Femur (tissue), 1 donor: ENCODE results near the gene ZNF20.

Source experiments
- DNase-seq: peaks from one replicate; pipeline ENCODE4 v3.0.0-alpha.2; 2017

ZNF20 gene

DNA sequence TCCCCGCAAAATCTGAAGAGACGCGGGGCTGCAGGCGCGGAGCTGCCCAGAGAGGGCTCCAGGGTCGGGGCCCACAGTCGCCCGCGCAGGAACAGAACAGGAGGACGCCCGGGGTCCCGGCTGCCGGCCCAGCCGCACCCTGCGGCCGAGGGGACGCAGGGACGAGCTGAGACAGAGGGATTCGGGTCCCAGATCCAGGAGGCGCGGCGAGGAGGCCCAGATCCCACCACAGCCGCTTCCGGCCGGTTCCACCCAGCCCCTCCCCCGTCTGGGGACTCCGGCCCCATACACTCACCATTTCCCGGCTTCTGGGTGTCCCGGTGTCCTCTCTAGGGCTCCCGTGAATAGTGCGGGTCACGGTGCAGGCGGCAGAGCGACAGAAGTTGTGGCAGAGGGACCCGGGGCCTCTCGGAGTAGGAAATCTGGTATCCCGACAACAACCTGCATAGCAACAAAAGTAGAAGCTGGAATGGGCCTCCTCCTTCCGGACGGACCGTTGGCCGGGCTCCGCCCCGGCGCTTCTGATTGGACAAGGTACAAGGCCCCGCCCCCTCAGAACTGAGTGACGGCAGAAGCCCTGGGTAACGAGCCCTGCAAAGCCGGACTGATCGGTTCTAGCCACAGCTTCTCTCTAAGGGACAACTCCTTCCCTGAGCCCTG, at the start of gene ZNF20:
Gene ZNF20, minus strand, starts transcription at position 466 of the 660 bp plus-strand sequence. Its CDS starts 168 bp downstream, at position 298.
- DNase-seq, result peak; percentile 98

GRCh38 chr19:12187625-12188024, 47.5 kb upstream of the ZNF20 start:
- DNase-seq, result no peak

DNA sequence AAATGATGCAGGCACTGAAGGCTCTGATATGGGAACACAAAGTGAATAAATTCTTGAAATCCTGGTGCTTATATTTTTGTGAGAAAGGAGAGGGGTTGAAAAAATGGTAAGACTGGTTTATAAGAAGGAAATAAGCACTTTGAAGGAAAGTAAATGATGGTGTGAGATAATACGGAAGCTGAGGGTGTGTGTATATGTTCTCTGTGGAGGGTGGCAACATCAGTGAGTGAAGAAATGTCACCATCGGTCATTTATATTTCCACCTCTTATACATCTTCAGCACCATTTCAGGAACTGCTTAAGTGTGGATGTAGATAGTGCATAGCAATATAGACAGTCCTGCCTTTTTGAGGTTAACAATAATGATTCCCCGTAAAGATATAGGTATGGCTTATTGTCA, 40.2 kb upstream of the ZNF20 start:
- no peak for DNase-seq

GRCh38 chr19:12166626-12167025, 26.5 kb upstream of the ZNF20 start:
- no peak for DNase-seq

GRCh38 chr19:12163826-12164225, 23.7 kb upstream of the ZNF20 start:
- DNase-seq, result no peak

- DNase-seq, result peak; percentile 97
Observed at GRCh38 chr19:12162882-12163806, 23.0 kb upstream of the ZNF20 start, which contains the start of gene ZNF136. TSS of gene ZNF136 (plus strand) at chr19:12163096. CDS start at chr19:12163204, 108 bp downstream.

- peak; percentile 22 for DNase-seq
Observed at GRCh38 chr19:12162513-12162881, 22.3 kb upstream of the ZNF20 start.

- no peak for DNase-seq
Observed at GRCh38 chr19:12159773-12160414, 19.7 kb upstream of the ZNF20 start.

DNA sequence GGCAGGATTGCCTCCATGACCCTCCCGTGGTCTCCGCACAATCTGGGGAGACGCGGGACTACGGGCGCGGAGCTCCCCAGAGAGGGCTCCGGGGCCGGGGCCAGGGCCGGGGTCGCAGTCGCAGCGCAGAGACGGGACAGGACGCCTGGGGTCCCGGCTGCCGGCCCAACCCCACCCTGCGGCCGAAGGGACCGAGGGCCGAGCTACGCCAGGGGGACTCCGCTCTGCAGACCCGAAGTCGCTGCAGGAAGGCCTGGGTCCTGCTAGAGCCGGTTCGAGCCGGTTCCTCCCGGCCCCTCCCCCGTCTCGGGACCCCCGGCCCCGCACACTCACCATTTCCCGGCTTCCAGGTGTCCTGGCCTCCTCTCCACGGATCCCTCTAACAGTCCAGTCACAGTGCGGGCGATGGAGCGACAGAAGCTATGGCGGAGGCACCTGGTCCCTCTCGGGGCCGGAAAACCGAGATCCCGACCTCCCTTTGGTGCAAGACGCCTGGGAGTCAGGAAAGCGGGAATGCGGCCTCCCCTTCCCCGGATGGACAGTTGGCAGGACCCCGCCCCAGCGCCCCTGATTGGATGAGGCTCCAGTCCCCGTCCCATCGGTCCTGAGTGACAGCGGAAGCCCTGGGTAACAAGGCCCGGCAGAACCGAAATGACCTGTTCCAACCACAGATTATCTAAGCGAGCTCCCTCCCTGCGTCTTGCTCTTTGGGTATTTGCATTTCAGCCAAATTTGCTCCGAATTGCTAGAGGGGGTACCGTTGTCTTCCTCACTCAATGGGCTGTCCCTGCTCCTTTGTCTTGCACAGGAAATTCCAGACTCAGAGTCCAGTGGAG, 16.3 kb upstream of the ZNF20 start, which contains the start of gene ZNF625:
Gene ZNF625, minus strand, starts transcription at position 512 of the 836 bp plus-strand sequence. Its CDS starts 176 bp downstream, at position 336.
- DNase-seq, result peak; percentile 93

DNA sequence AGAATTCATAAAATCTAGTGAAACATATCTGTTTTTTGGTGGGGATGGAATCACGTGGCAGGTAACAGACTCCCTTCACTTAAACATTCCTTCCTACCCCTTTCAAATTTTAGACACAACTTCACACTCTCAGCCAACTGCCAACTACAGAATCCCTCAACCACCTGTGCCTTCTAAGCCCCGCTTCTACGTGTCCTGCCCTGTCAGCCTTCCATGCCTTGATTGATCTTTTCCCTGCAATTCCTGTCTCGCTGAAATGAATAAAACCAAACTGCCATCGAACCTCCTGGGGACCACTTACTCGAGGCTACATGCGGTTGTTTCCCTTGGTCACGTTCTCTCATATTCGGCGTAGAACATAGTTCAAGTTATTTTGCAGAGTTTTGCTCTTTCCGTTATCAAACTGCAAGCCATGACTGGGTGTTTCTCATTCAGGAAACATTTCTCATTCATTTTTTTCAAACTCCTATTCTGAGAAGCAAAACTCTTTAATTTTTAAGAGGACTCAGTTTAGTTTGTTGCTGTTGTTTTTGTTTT, 15.2 kb upstream of the ZNF20 start:
- no peak for DNase-seq

- DNase-seq, result no peak
Observed at GRCh38 chr19:12145348-12145747, 5.2 kb upstream of the ZNF20 start.

DNA sequence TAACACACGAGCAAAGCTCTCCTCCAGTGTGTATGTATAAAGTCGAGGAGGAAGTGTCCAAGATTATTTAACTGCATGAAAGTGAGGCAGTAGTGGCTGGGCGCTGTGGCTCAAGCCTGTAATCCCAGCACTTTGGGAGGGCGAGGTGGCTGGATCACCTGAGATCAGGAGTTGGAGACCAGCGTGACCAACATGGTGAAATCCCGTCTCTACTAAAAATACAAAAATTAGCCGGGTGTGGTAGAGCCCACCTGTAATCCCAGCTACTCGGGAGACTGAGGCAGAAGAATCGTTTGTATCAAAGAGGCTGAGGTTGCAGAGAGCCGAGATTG, 1.2 kb upstream of the ZNF20 start:
- DNase-seq, result no peak

DNA sequence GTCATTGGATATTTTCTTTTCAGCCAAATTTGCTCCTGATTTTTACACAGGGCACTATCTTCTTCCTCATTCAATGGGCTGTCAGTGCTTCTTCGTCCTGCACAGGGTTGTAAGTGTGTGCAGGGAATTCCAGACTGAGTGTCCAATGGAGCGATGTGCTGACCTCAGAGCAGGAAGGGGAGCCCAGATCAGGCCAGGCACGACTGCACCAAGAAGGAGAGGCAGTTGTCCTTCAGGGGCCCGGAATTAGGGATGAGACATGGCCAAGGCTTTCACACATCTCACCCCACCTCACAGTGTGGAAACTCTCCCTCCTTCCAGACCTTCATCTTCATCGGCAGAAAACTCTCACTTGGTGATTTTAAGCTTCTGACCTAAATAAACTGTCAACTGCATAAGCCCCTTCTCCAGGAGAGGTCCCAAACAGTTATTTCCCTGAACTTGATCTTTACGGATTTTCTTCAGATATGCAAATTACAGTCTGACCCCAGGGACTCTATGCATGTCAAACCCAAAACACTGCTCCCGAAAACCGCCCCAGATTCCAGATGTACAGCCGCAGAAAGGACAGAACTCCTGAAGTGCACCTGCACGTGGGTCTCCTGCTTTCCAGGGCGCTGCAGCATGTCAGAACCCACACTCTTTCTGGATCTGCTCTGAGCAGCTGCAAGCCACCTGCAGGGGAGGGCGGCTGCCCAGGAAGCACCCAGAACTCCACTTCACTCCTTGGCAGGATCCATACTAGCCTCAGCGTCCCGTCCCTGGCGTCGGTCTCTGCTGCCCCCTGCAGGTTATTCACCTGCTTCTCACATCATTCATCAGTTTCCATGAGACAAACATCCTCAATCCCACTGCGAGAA, 625 bp upstream of the ZNF20 start:
- peak; percentile 92 for DNase-seq

- no peak for DNase-seq
Observed at GRCh38 chr19:12139269-12139668, 881 bp downstream of the ZNF20 start.

GRCh38 chr19:12137221-12137940, 2.8 kb downstream of the ZNF20 start:
- DNase-seq, result no peak

- DNase-seq, result no peak
Observed at GRCh38 chr19:12133069-12133468, 7.1 kb downstream of the ZNF20 start.

- no peak for DNase-seq
Observed at GRCh38 chr19:12126707-12127106, 13.4 kb downstream of the ZNF20 start.

- no peak for DNase-seq
Observed at GRCh38 chr19:12117201-12117970, 22.8 kb downstream of the ZNF20 start.

DNA sequence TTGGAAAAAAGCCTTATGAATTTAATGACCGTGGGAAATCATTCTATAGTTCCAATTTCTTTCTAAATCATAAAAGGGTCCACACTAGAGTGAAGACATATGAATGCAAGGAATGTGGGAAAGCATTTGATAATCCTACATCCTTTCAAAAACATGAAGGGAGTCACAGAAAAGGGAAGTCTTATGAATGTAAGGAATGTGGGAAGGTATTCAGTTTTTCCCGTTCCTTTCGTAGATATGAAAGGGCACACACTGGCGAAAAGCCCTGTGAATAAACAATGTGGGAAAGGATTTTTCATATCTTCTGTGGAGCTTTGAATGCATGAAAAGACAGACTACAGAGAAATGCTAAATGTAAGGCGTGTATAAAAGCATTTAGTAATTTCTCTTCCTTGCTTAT, 27.0 kb downstream of the ZNF20 start:
- no peak for DNase-seq

- DNase-seq, result no peak
Observed at GRCh38 chr19:12112701-12113100, 27.4 kb downstream of the ZNF20 start.
